ENCODE data around the gene UNC5C.

Gene UNC5C

DNA sequence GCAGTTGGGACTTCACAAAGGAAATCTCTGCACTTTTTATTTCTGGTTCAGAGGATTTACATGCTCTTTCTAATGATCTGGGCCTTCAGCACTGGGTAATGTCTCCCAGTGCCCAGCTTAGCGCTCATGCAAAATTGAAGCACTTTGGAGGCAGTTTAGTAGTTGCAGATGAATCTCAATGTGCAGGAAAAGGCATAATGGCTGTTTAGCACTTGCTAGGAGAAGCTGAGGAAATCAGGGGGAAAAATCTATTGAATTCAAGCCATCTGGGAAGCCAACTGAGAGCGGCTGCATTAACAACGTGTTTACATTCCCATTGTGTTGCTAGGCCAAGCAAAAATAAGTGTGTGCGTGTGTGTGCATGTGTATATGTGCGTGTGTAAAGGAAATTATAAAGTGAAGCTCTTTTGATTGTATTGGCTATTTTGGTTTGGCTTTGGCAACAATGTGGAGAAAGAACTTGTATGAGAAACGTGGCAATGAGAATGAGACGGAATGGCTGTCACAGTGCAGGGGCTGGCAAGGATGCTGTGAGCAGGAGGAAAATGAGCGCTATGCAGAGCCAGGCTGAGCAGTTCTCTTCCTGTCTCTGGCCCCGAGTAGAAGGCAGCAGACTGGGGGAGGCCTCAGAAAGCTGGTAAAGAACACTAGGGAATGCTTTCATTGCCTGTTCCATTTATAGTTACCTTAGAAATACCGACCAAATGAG lies 231.5 kb downstream of the UNC5C start:
- DNase-seq, result no peak

DNA sequence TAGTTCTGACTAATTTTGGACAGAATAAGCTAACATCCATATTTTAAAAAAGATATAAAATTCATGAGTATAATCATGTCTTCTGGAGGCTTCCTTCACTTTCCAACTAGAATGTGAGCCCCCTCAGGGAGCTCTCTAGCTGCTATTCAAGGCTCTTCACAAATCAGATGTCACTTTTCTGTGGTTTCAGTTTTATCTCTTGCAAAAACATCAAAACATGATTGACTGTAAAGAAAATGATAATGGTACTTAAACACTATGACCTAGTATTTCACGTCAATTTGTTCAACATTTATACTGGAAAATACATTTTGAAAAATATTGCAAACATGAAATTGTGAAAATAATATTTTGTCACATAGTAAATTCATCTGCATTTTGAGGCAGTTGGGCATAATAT lies 234.2 kb downstream of the UNC5C start:
- no peak for DNase-seq

DNA sequence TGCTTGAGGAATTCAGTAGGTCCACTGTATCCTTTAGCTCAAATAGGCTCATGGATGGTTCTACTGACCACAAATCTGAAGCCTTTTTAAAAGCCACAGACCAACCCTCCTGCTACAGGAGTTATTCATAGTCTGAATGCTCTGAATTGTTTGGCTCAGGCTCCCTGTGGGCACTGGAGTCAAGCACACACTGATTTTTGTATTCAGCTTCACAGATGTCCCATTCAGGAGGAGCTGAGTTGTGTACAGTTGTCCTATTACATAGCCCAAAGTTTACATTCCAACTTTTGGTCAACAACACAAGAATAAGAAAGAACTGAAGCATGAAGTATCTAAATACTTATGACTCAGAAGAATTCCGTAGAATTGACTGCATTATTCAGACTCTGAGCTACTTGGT lies 243.9 kb downstream of the UNC5C start:
- no peak for DNase-seq

DNA sequence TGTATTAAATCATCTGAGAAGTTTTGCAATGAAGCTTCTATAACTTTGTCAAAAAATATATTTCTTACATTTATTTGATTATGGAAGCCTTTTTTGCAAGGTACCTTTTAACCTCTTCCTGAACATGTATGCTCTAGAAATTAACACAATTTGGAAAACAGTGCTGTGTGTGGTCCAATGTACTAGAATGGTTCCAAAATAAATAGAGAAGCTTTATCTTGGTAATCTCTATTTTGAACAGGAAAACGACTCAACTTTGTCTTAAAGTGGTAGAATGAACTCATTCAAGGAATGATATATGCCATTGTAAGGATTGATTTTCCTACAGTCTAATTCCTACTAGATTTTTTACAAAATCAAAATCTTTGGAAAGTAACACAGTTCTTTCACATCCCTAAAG lies 248.5 kb downstream of the UNC5C start:
- no peak for DNase-seq

DNA sequence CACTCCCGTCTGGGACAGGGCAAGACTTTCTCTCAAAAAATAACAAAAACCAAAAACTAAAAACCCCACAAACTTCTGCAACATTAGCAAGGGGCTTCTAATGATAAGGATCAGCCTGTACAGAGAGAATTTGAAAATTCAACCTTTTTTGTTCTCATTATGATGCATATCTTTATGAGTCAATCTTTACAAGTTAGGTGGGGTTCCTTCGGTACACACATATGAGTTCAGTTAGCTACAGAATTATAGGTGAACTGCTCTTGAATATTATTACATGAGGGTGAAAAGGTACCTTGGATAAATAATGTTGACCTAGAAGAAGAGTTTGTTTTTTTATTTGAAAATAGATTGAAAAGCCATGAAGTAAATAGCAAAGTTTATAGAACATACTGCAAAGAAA lies 252.7 kb downstream of the UNC5C start:
- no peak for DNase-seq

DNA sequence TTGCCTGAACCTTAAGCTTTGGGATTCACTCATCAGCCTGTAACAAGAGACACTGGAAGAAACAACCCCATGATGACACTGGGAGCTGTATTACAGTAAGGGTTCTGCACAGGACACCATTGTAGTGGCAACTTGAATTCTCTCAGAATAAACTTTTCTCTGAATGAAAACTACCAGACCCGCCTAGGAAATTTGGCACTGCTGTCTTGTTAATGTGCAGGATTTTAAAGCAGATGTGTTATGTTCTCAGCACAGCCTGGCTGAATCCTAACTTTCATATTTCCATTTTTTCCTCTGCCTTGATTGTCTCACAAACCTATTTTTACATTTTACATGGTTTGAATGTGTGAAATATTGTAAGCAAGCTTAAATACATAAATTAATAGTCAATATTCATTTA lies 253.6 kb downstream of the UNC5C start:
- DNase-seq, result no peak

DNA sequence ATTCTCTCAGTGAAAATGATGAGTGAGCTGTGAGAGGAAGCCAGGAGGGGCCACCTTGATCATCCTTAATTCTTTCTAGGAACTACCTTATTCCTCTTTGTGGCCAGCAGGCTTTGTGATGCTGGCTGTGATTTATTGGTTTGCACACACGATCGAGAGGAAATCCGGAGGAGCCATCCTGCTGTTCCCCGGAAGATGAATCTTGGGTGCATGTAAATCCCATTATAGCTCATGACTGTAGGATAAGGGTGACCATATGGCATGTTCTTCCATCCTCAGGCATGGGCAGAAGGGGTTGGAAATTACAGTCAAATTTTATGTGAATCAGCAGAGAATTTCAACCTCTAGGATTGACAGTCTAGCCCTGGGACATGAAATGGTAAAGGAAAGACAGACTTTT lies 254.5 kb downstream of the UNC5C start:
- DNase-seq, result no peak

DNA sequence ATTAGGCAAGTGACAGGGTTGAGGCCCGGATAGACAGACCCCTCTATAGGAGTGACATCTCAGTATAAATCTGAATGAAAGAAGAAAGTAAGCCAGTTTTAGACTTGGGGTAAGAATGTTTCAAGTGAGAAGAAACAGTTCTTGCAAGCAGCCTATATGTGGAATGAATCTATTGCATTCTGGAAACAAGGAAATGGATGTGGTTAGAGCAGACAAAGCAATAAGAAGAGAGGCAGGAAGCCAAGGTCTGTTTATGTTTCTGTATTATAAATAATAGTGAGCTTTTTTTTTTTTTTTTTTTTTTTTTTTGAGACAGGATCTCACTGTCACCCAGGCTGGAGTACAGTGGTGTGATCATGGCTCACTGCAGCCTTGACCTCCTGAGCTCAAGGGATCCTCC lies 255.8 kb downstream of the UNC5C start:
- no peak for DNase-seq

DNA sequence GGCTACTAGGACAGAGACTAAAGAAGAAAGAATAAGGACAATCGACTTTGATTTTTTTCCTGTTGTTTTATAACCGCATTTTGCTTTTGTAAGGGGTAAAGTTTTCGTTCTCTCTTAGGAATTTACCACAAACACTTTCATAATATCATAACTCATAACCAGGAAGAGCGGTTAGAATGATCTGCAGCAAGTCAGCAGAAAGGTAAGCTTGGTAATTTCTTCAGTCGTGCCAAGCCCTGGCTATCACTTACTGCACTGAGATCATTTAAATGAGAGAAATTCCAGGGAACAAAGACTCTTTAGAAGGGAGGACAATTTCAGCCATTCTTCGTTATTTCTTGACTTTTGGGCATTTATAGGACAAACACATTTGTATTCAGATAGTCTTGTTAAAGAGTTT lies 258.1 kb downstream of the UNC5C start:
- no peak for DNase-seq

DNA sequence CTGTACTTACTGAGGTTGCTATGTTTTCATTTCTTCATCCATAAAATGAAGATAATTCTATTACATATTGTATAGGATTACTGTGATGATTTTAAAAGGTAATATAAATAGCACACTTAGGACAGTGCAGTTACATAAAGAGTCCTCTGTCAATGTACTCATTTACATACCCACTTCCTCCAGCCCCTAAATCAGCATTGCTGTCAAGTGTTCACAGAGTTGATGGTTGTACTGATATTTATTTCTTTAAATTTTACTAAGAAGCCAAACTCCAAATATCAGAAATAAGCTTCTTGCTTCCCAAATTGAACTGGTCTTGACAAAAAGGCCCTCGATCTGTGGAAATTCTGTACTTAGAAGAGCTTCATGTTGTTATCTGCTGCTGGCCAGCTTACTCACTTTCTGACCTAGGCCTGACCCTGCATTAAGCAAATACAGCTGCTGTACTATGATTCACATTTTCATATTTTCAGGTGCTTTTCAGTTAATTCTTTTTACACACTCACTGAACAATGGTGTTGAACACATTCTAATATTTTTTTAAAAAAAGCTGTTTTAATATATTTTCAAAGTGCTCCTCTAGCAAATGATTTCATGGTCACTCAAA lies 259.6 kb downstream of the UNC5C start:
- no peak for DNase-seq

DNA sequence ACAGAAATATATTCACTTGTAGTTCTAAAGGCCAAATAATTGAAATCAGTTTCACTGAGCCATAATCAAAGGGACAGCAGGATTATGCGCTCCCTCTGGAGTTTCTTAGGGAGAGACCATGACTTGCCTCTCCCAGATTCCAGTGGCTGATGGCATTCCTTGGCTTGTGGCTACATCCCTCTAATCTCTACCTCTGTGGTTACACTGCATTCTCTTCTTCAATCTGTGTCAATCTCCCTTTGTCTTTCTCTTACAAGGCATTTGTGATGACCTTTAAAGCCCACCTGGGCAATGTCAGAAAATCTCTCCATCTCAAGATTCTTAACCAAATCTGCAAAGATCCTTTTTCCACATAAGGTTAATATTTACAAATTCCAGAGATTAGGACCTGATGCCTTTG lies 260.2 kb downstream of the UNC5C start:
- DNase-seq, result no peak

DNA sequence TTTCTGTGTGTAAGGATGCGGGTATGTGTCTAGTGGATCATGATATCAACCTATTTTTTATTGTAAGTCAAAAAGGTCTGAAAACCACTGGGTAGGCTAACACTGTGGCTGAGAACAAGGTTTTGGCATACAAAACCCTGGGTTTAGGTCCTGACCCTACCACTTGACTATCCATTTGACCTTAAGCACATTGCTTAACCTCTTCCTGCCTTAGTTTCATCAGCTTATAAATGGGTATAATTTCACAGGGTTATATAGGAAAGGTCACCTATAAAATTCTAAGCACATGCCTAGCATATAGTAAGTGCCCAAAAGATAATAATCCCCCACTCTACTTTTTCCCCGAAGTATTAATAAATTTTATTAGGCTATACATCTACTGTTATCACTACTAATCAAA lies 263.0 kb downstream of the UNC5C start:
- no peak for DNase-seq

DNA sequence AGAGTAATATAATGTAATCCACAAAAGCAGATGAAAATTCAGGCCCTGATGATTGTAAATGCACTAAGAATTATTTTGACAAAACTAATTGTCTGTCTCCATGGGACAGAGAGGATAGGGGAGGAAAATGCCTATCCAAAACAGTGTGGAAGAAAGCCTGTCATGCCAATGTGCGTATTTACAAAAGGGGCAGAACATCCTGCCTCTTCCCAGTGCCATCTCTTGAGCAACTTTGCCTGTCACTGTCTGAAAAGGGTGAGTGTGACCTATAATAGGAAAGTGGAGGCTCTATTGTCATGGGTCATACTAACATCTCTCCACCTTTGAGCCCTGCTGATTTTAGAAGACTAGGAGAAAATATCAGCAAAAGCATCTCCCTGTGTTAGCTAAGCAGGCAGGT lies 264.1 kb downstream of the UNC5C start:
- no peak for DNase-seq

DNA sequence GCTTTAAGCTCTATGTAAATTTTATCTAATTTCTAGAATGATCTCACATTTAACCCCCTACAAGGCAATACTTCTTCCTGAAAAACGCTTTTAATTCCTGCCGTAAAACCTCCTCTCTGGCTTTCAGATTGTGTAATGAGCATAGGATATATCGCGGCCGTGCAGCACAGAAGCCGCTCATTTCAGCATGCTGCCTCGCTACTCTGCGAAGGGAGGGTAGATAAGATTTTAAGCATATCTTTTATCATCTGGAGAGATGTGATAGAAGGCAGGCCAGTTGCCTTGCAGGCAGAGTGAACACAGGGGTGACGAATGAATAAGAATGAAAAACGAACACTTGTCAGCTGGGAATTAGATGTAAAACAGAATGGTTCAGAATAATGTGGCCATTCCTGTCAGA lies 265.5 kb downstream of the UNC5C start:
- no peak for DNase-seq

DNA sequence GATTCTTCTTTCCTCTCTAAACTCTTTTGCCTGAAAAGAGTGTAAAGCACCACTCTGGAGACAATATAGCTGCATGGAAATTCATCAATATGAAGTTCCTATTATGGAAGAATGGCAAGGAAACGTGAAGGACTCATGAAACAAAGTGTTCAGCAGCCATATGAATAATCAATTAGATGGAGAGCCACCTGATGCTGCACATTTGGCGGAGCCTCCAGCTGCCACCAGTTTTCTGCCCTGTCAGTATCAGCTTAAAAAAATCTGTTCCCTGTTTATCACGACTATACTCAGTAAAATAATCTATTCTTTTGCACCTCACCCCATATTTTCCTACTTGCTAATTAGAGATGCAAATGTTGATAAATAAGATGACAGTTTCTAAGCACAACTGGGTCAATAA lies 276.0 kb downstream of the UNC5C start:
- no peak for DNase-seq

DNA sequence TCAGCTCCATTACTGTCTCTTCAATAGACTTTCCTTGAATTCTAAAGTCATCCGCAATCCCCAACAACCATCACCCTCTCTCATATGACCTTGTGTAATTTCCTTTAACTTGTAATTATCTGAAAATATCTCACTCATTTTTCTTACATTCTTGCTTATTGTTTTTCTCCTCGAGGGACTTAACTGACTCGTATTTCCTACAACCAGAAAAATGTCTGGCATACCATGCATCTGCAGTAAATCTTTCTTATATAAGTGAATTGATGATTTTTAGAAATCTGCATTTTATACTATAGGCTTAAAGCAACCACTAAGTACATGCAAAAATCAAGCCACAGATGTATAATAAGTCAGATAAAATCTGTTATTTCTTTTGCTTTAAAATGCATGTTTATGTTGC lies 276.7 kb downstream of the UNC5C start:
- no peak for DNase-seq

DNA sequence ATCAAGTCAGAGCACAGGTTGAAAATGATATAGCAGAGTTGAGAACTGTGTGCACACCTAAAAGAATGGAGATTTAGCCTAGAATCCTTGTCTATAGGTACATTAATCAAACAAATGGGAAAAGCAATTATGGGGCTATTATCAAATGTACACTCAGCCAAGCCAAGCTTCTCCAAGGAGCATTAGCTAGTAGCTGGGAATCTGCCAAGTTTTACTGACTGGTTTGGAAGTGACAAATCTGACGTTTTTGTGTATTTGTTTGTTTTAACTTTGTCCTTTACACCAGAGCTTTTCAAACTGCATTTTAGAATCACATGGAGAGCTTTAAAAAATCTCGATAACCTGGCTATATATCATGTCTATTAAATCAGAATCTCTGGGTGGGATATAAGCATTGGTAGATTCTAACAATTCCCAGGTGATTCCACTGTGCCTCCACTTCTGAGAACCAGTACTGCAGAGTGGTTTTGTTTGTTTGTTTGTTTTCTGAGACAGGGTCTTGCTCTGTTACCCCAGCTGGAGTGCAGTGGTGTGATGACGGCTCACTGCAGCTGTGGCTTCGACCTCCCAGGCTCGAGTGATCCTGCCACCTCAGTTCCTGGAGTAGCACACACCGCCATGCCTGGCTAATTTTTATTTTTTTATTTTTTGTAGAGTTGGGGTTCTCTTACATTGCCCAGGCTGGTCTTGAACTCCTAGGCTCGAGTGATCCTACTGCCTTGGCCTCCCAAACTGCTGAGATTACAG lies 279.8 kb downstream of the UNC5C start:
- no peak for DNase-seq

DNA sequence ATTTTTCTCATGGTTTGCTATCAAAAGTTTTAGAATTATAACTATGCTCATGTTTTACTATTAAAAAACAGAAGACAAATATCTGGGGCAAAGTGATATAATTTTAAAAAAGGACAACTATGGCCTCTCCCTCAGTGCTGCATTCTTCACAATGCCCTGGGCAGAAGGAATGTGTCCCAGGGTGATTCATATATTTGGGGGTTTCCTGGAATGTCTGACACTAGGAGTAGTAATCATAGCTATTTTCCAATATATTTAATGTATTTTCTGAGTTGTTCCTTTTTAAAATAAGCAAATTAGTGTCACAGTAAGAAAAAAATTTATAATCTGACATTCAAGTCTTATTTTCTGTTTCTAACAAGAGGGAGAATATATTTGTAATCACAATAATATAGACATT lies 281.7 kb downstream of the UNC5C start:
- DNase-seq, result no peak

DNA sequence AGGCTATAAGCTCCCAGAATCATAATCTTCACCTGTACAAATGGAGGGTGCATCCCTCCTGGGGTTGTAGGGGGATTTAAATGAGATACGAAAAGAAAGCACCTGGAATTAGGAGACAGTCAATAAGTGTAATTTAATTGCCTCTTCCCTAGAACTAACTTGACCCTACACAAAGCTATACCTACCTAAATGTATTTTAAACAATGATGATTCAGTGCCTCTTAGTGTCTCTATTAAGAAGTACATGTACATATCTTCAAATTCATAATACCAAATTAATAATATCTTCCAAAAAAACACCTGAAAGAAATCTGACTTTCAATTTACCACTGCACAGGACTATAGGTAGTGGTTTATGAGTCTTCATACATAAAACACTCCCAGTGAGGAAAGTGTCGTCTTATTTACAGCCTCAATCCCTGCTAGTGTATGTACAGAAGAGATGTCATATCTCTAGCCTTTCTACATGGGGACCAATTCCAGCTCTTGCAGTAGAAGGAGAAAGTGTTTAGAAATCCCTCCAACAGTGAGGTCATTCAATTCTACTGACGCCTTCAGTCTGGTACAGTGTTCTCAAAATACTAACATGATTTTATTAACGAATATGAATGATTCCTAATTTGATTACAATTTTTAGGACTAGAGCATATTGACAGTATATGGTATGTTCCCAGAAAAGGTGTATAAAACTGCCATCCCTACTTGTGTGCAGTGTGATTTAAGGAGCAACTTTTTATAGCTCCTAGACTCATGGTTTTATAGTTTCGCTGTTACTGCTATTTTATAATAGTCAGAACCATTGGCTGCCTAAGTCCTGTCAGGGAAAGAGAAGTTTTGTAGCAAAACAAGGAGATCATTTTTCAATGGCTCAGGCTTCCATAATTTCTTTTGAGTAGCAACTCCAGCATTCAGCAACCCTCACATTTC lies 282.7 kb downstream of the UNC5C start:
- no peak for DNase-seq

DNA sequence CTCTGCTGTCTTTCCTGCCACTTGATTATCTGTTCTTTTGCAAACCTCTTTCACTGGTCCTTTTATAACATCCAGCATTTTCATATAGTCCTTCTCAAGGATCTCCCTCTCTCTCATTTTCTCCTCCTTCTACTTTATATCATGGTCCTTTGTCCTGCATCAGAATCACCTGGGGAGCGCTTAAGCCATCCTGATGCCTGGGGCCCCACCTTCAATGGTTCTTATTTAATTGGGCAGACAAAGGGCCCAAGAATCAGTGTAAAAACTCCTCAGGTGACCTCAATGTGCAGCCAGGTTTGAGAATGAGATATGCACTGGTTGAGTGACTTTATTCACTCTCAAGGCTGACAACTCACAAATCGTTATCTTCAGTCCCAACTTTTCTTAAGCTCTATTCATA lies 283.9 kb downstream of the UNC5C start:
- no peak for DNase-seq

DNA sequence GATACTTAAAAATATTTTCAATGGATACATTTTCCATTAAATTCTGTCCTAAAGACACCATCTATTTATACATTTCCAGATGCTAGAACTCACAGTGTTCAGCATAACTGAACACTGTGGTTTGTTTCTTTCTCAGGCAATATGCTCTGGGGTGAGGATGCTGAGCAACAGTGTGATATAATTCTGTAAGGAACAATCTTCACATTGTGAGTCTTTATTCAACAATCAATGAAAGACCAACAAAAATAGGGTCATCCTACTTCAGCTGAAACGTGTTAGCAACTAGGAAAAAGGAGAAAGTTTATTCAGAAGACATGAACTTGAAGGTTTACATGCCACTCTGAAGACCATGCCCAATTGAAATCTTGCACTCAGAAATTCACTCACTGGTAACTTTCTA lies 284.8 kb downstream of the UNC5C start:
- DNase-seq, result no peak

DNA sequence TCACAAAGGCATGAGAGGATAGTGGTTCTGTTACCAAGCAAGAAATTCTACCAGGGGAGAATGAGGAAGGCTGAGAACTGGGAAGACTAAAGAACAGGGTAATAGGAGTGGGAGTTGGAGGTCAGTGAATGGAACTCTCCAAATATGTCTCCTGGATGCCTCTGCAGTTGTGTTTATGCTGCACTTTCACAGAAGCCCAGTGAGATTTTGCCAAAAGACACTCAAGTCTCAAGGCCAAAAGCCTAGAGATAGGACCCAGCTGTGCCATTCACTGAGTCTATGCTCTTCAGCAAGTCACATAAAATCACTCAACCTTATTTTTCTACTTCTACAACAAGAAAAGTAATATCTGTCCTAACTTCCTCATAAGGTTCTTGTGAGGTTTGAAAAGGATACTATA lies 285.4 kb downstream of the UNC5C start:
- no peak for DNase-seq

All from inflammatory macrophage (primary cell).